Lower lobe of right lung (tissue), 2 donors: Measurements from ENCODE around the gene B9D2. TPM values are rescaled to one million over a fixed set of nuclear protein-coding genes. Genes with fewer than 3 reads are reported as not detected.
A peak's percentile ranks its signal among the peaks of the same experiment; 100 is the strongest.

Experiments used
- ATAC-seq, 2 donors: fragments of 200-7000 bp; cut with Tn5 transposase; one replicate each; pipeline ENCODE4 v1.9.1; 2020 to 2022; ENCODE audit warnings: mild to moderate bottlenecking in 2 of 2, moderate library complexity in 2 of 2
- DNase-seq: peaks from one replicate; pipeline ENCODE4 v3.0.0-alpha.2; 2020
- H3K27ac ChIP-seq: fragments of 200-600 bp; one replicate; pipeline ENCODE4 v1.8.0; 2022
- H3K27me3 ChIP-seq: fragments of 200-600 bp; one replicate; pipeline ENCODE4 v1.8.0; 2022; ENCODE audit warnings: low read depth
- H3K36me3 ChIP-seq: fragments of 200-600 bp; one replicate; pipeline ENCODE4 v1.8.0; 2022; ENCODE audit warnings: mild to moderate bottlenecking
- H3K4me1 ChIP-seq: fragments of 200-600 bp; one replicate; pipeline ENCODE4 v1.8.0; 2022
- H3K4me3 ChIP-seq: fragments of 200-600 bp; one replicate; pipeline ENCODE4 v1.8.0; 2022; ENCODE audit warnings: mild to moderate bottlenecking
- H3K9me3 ChIP-seq: fragments of 200-600 bp; one replicate; pipeline ENCODE4 v1.8.0; 2022
- CTCF ChIP-seq: fragments of 200-600 bp; IDR thresholded peaks from one replicate; pipeline ENCODE4 v1.8.0; 2022; ENCODE audit warnings: antibody characterized with exemption, mild to moderate bottlenecking
- intact Hi-C: fragments of 100-400 bp; cut with DNase I; formaldehyde crosslinking; loops from one replicate; pipeline ENCODE4 v1.11.0; 2022
- total RNA-seq: library from RNA; stranded (reverse); fragmentation: NEBNext Ultra II Directional; extraction: Animal tissue kit (Norgen Biotek cat#: 25700); gene quantifications from one replicate; pipeline ENCODE4 v1.2.1, GENCODE V29; 2021
- donor health status: DM: no; HTN: yes; CAD: no; lungs with severe emphysema.

Gene B9D2
- total RNA-seq, 1 donor from 2014 or later = 8.2 TPM

GRCh38 chr19:41309180-41310032, 54.5 kb downstream of the B9D2 start:
- Histone ChIP-seq H3K4me1 (peaks cover 48% of the 10 kb centered on the region), H3K27me3 (no peaks in the 10 kb centered on the region), H3K36me3 (peaks cover 60% of the 10 kb centered on the region), H3K9me3 (no peaks in the 10 kb centered on the region), H3K27ac (peak overlapping the region; percentile 94), H3K4me3 (peak overlapping the region; percentile 76)
- ATAC-seq (peak; percentile 40 to 56), DNase-seq (no peak)
- TF ChIP-seq CTCF = no peak
- intact Hi-C loops = no loop called here

DNA sequence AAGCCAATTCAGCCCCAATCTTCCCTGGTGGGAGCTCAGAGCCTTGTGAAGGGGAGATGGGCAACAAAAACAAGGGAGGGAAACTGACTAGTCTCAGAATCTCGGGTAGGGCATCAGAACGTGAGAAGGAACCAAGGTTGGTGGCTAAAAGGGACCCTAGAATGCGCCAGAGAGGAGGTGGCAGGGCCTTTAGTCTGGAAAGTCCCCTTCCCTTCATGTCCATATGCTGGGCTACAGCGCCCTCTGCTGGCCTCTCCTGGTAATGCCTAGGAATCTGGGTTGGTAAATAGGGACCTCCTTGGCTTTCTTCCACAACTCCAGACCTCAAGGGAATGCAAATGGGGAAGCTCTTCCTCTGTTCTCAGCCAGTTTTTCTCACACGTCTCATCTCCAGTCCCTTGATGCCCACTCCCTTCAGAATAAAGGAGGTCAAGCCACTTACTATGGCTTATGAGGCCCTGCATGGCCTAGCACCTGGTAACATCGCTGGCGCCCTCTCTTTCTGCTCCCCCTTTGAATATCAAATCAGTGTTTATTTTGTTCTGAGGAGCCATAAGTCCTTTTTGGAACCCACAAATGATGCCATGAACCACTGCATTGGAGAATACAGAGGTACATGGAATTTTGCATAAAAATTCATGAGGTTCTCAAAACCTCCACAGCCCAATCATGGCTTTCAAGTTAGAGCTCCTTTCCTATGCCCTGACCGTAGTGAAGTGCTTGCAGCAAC, 55.3 kb downstream of the B9D2 start:
- no peaks in the 10 kb centered on the region for H3K9me3 ChIP-seq
- intact Hi-C loops = no loop called here
- peak; percentile 80 to 90 for ATAC-seq
- peaks cover 48% of the 10 kb centered on the region for H3K4me1 ChIP-seq
- peak; percentile 94 for DNase-seq
- peak overlapping the region; percentile 94 for H3K27ac ChIP-seq
- peak; percentile 98 for TF ChIP-seq CTCF
- H3K4me3 ChIP-seq = peak overlapping the region; percentile 76
- H3K27me3 ChIP-seq = no peaks in the 10 kb centered on the region
- H3K36me3 ChIP-seq = peaks cover 60% of the 10 kb centered on the region

GRCh38 chr19:41307954-41308449, 55.9 kb downstream of the B9D2 start:
- Histone ChIP-seq H3K4me1 (peaks cover 48% of the 10 kb centered on the region), H3K9me3 (no peaks in the 10 kb centered on the region), H3K27me3 (no peaks in the 10 kb centered on the region), H3K4me3 (peak overlapping the region; percentile 76), H3K36me3 (peaks cover 60% of the 10 kb centered on the region), H3K27ac (peak overlapping the region; percentile 94)
- DNase-seq (no peak), ATAC-seq (peak in 1 of 2 donors; percentile 0)
- intact Hi-C loops = no loop called here
- no peak for TF ChIP-seq CTCF

DNA sequence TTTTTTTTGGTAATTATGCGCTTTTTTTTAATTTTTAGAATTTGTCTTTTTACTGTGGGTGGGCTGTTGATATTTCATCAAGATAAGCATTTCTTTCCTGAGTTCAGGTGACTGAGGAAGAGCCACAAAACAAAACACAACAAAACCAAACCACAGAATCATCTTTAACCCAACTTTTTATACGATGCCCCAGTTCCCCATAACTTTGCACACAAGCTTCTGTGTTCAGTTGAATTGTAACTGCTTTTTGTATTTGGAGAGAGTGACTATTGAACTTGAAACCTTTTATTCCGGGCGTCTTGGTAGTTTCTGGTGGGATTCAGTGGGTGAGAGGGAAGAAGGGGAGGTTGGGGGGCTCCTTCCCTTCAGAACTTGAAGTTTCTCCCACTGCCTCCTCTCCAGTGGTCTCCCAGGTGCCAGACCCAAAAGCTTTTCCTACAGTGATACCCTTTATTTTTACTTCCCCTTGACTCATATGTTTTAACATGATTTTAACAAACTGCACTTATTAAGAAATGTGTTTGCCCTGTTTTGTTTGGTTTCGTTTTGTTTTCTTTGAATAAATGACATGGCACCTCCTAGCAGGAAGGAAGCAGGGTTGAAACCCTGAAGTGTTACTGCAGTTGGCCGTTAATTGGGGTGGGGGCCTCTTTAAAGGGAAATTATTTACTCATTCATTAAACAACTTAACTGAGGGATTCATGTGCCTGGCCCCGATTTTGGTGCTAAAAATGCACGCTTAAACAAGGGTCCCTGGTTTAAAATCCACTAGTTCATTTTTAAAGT, 56.7 kb downstream of the B9D2 start:
- Histone ChIP-seq H3K9me3 (no peaks in the 10 kb centered on the region), H3K27me3 (no peaks in the 10 kb centered on the region), H3K36me3 (peaks cover 60% of the 10 kb centered on the region), H3K27ac (peak overlapping the region; percentile 94), H3K4me3 (no peak overlapping the region), H3K4me1 (peaks cover 48% of the 10 kb centered on the region)
- intact Hi-C loops = no loop called here
- TF ChIP-seq CTCF = no peak
- DNase-seq = no peak
- no peak for ATAC-seq
